IPS-18c (cell line): Measurements from ENCODE around the gene C5orf24.

Source experiments
- H3K4me3 ChIP-seq: 2 replicates; pipeline ENCODE4 v1.7.0; 2013; ENCODE audit warnings: low read depth, mild to moderate bottlenecking, low read length, moderate library complexity; ENCODE audit not compliant: insufficient read depth
- H3K9me3 ChIP-seq: one replicate; pipeline ENCODE4 v1.6.1; 2013; ENCODE audit warnings: mild to moderate bottlenecking, low read length, moderate library complexity; ENCODE audit not compliant: control insufficient read depth, insufficient read depth

The C5orf24 gene

GRCh38 chr5:134891473-134891872 is 45.7 kb downstream of the C5orf24 start:
- Histone ChIP-seq H3K9me3 (peaks cover 2% of the 10 kb centered on the region), H3K4me3 (no peak overlapping the region)

GRCh38 chr5:134892282-134892681 is 46.5 kb downstream of the C5orf24 start:
- Histone ChIP-seq H3K4me3 (no peak overlapping the region), H3K9me3 (peaks cover 2% of the 10 kb centered on the region)

GRCh38 chr5:134892926-134893325 is 47.2 kb downstream of the C5orf24 start:
- Histone ChIP-seq H3K9me3 (peaks cover 2% of the 10 kb centered on the region), H3K4me3 (no peak overlapping the region)

- peaks cover 2% of the 10 kb centered on the region for H3K9me3 ChIP-seq
Measured at GRCh38 chr5:134893748-134894505, 48.2 kb downstream of the C5orf24 start.

GRCh38 chr5:134902071-134902801 is 56.5 kb downstream of the C5orf24 start:
- Histone ChIP-seq H3K4me3 (no peak overlapping the region), H3K9me3 (no peaks in the 10 kb centered on the region)

More at GRCh38 chr5:134893748-134894505, 48.2 kb downstream of the C5orf24 start:
- no peak overlapping the region for H3K4me3 ChIP-seq

GRCh38 chr5:134904610-134905245 is 59.0 kb downstream of the C5orf24 start, which contains the start of gene PCBD2:
Gene PCBD2, plus strand, starts transcription at chr5:134905131. Its CDS starts 9 bp downstream, at chr5:134905140.
- H3K9me3 ChIP-seq = no peaks in the 10 kb centered on the region
- H3K4me3 ChIP-seq = peak within 1 kb of the TSS; percentile 58

GRCh38 chr5:134905246-134905996 is 59.7 kb downstream of the C5orf24 start:
- H3K4me3 ChIP-seq = peak overlapping the region; percentile 58

GRCh38 chr5:134906811-134907210 is 61.0 kb downstream of the C5orf24 start:
- H3K9me3 ChIP-seq = no peaks in the 10 kb centered on the region
- H3K4me3 ChIP-seq = no peak overlapping the region

More at GRCh38 chr5:134905246-134905996, 59.7 kb downstream of the C5orf24 start:
- no peaks in the 10 kb centered on the region for H3K9me3 ChIP-seq
